Umbilical cord (tissue), 2 donors: Measurements from ENCODE around the gene GPR162. TPM values are rescaled to one million over a fixed set of nuclear protein-coding genes. Genes with fewer than 3 reads are reported as not detected.
"Not testable (repeated sequence)": the region's sequence is repeated elsewhere in the genome, so short reads cannot be mapped to it uniquely, and the experiment has no call there.

ENCODE experiments used
- DNase-seq: peaks from one replicate; pipeline ENCODE4 v3.0.0-alpha.2; 2015; ENCODE audit warnings: low spot score
- total RNA-seq: library from RNA; depleted of rRNA; stranded (reverse); fragments of >200 nt; gene quantifications from one replicate; pipeline ENCODE4 v1.2.3, GENCODE V29; 2014; ENCODE audit warnings: low replicate concordance; ENCODE audit not compliant: insufficient read depth

The GPR162 gene
- total RNA-seq, 1 donor from 2014 or later, result 1.9 TPM

GRCh38 chr12:6853626-6854025, 32.0 kb downstream of the GPR162 start:
- no peak for DNase-seq

GRCh38 chr12:6854036-6854435, 32.4 kb downstream of the GPR162 start:
- no peak for DNase-seq

GRCh38 chr12:6855322-6855721, 33.7 kb downstream of the GPR162 start:
- no peak for DNase-seq

- DNase-seq, result no peak
Measured at GRCh38 chr12:6858799-6859198, 37.2 kb downstream of the GPR162 start.

GRCh38 chr12:6860116-6860515, 38.5 kb downstream of the GPR162 start:
- DNase-seq, result no peak

GRCh38 chr12:6860942-6861341, 39.3 kb downstream of the GPR162 start:
- DNase-seq, result no peak

- DNase-seq, result no peak
Measured at GRCh38 chr12:6861391-6861790, 39.8 kb downstream of the GPR162 start.

GRCh38 chr12:6863033-6863432, 41.4 kb downstream of the GPR162 start:
- DNase-seq, result no peak

- DNase-seq, result no peak
Measured at GRCh38 chr12:6863586-6864321, 42.1 kb downstream of the GPR162 start.

- not testable (repeated sequence) for DNase-seq
Measured at GRCh38 chr12:6865307-6865706, 43.7 kb downstream of the GPR162 start.

GRCh38 chr12:6866163-6866919, 44.7 kb downstream of the GPR162 start:
- no peak for DNase-seq

GRCh38 chr12:6866920-6867412, 45.3 kb downstream of the GPR162 start:
- DNase-seq, result no peak

- peak; percentile 82 for DNase-seq
Measured at GRCh38 chr12:6867413-6868210, 46.0 kb downstream of the GPR162 start, which contains the start of gene TPI1. Gene TPI1 (plus strand): TSS chr12:6867531. CDS start chr12:6867567, 36 bp downstream.

GRCh38 chr12:6868211-6869048, 46.8 kb downstream of the GPR162 start:
- DNase-seq, result peak; percentile 20

- DNase-seq, result peak; percentile 82
Measured at GRCh38 chr12:6869049-6870021, 47.7 kb downstream of the GPR162 start.

GRCh38 chr12:6870304-6870703, 48.7 kb downstream of the GPR162 start:
- DNase-seq, result not testable (repeated sequence)

- peak; percentile 50 for DNase-seq
Measured at GRCh38 chr12:6871052-6871957, 49.7 kb downstream of the GPR162 start.
